Adrenal gland (tissue), 5 donors: ENCODE data around the gene NSUN4.

Experiments used
- POLR2A ChIP-seq, 2 donors: fragments of 450-650 bp; IDR thresholded peaks; one replicate each; pipeline ENCODE4 v1.6.1; 2017; ENCODE audit warnings: antibody characterized with exemption in 2 of 2, mild to moderate bottlenecking in 2 of 2, moderate library complexity in 1 of 2
- TF ChIP-seq, protein P1 (sequence below), 6 experiments: fragments of 450-650 bp in 4 of 6; fragments of 200-600 bp in 2 of 6; sonication (generic) in 1 of 6; IDR thresholded peaks; 1 replicate in 5 of 6; 2 replicates in 1 of 6; pipeline versions ENCODE4 v1.5.1 to v1.8.0; 2016 to 2021; ENCODE audit warnings: antibody characterized with exemption in 6 of 6, mild to moderate bottlenecking in 2 of 6, moderate library complexity in 1 of 6
- donor health status: DM: no; HTN: no; CAD: no.

- TF ChIP-seq, protein P1, sequence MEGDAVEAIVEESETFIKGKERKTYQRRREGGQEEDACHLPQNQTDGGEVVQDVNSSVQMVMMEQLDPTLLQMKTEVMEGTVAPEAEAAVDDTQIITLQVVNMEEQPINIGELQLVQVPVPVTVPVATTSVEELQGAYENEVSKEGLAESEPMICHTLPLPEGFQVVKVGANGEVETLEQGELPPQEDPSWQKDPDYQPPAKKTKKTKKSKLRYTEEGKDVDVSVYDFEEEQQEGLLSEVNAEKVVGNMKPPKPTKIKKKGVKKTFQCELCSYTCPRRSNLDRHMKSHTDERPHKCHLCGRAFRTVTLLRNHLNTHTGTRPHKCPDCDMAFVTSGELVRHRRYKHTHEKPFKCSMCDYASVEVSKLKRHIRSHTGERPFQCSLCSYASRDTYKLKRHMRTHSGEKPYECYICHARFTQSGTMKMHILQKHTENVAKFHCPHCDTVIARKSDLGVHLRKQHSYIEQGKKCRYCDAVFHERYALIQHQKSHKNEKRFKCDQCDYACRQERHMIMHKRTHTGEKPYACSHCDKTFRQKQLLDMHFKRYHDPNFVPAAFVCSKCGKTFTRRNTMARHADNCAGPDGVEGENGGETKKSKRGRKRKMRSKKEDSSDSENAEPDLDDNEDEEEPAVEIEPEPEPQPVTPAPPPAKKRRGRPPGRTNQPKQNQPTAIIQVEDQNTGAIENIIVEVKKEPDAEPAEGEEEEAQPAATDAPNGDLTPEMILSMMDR (IDR thresholded peaks at IDR 0.05) = no peak
- no peak for TF ChIP-seq POLR2A (IDR thresholded peaks at IDR 0.05)
These were observed 36.7 kb upstream of the NSUN4 start for GRCh38 chr1:46303872-46304326.
